HCT116 (cell line): ENCODE measurements around the gene NAGA. TPM values are rescaled to one million over a fixed set of nuclear protein-coding genes. Genes with fewer than 3 reads are reported as not detected.

ENCODE experiments used
- ATAC-seq: fragments of 200-7000 bp; cut with Tn5 transposase; 2 replicates; pipeline ENCODE4 v1.9.1; 2020; ENCODE audit warnings: mild to moderate bottlenecking, moderate library complexity
- BruUV-seq: library from RNA; stranded (reverse); fragments of 400-500 nt; replicated peaks from 2 replicates; lab custom pipeline; 2021; lab: Mats Ljungman, UMichigan
- CTCF ChIA-PET: fragments of 300-600 bp; sonication (Branson Sonifier 250); formaldehyde crosslinking; loops from one replicate; lab custom pipeline; 2021; ENCODE audit warnings: antibody characterized with exemption; lab: Charles Lee
- POLR2A ChIA-PET: fragments of 300-600, 350-600 bp; sonication (Branson Sonifier 250); formaldehyde crosslinking; loops from one replicate; lab custom pipeline; 2021; ENCODE audit warnings: antibody characterized with exemption; lab: Charles Lee
- RAD21 ChIA-PET, 2 experiments: fragments of 300-600 bp; sonication (Branson Sonifier 250); formaldehyde crosslinking; loops; one replicate each; lab custom pipeline; 2023; ENCODE audit warnings: low total read pairs in 2 of 2; ENCODE audit not compliant: uncharacterized antibody in 2 of 2, unreplicated experiment in 2 of 2, low non-redundant PET in 1 of 2; lab: Charles Lee
- DNase-seq: peaks from one replicate; pipeline ENCODE4 v3.0.0-alpha.2; 2010; ENCODE audit warnings: low read depth, low spot score
- H2AFZ ChIP-seq: fragments of 200-600 bp; shearing (Covaris generic), sonication (generic); 2 replicates; pipeline ENCODE4 v1.6.1; 2017; ENCODE audit warnings: low read depth, mixed run types, mixed read lengths, antibody characterized with exemption, low read length; ENCODE audit not compliant: poor library complexity, severe bottlenecking
- H3K27ac ChIP-seq: 2 replicates; pipeline ENCODE4 v1.5.1; 2012; ENCODE audit warnings: low read depth, low read length
- H3K27me3 ChIP-seq: fragments of 200-600 bp; sonication (generic); 2 replicates; pipeline ENCODE4 v1.6.1; 2016; ENCODE audit warnings: mixed run types, low read length, mixed read lengths; ENCODE audit not compliant: insufficient read depth
- H3K36me3 ChIP-seq, 2 experiments: fragments of 200-500 bp in 1 of 2; fragments of 200-600 bp in 1 of 2; sonication (Bioruptor generic) in 1 of 2; sonication (generic) in 1 of 2; 2 replicates each; pipeline versions ENCODE4 v1.5.1 to v1.6.1; 2014 to 2016; ENCODE audit warnings: low read length in 2 of 2, inconsistent platforms in 1 of 2, mixed read lengths in 1 of 2, mixed run types in 1 of 2; ENCODE audit not compliant: insufficient read depth in 2 of 2, control insufficient read depth in 1 of 2
- H3K4me1 ChIP-seq, 2 experiments: fragments of 200-600 bp in 1 of 2; sonication (generic) in 1 of 2; 2 replicates each; pipeline versions ENCODE4 v1.5.1 to v1.6.1; 2012 to 2017; ENCODE audit warnings: low read length in 2 of 2, inconsistent platforms in 1 of 2, mild to moderate bottlenecking in 1 of 2, mixed read lengths in 1 of 2, mixed run types in 1 of 2, moderate library complexity in 1 of 2; ENCODE audit not compliant: insufficient read depth in 2 of 2, control insufficient read depth in 1 of 2
- H3K4me2 ChIP-seq: fragments of 200-600 bp; sonication (generic); 2 replicates; pipeline ENCODE4 v1.6.1; 2017; ENCODE audit warnings: mixed run types, low read length, mixed read lengths
- H3K4me3 ChIP-seq, 2 experiments: fragments of 200-600 bp in 1 of 2; sonication (generic) in 1 of 2; replicated peaks in 1 of 2; 2 replicates each; pipeline ENCODE4 v1.5.1; 2011 to 2016; ENCODE audit warnings: low read length in 2 of 2, control low read depth in 1 of 2, low read depth in 1 of 2, mild to moderate bottlenecking in 1 of 2, mixed read lengths in 1 of 2, mixed run types in 1 of 2
- H3K79me2 ChIP-seq: fragments of 200-600 bp; sonication (generic); 2 replicates; pipeline ENCODE4 v1.6.1; 2017; ENCODE audit warnings: mild to moderate bottlenecking, mixed run types, low read length, moderate library complexity, mixed read lengths; ENCODE audit not compliant: insufficient read depth
- H3K9ac ChIP-seq: fragments of 200-600 bp; sonication (generic); 2 replicates; pipeline ENCODE4 v1.6.1; 2016; ENCODE audit warnings: low read length, mixed read lengths
- H3K9me2 ChIP-seq: fragments of 200-600 bp; sonication (generic), shearing (Covaris generic); 2 replicates; pipeline ENCODE4 v1.6.1; 2017; ENCODE audit warnings: mixed run types, mild to moderate bottlenecking, moderate library complexity; ENCODE audit not compliant: insufficient read depth
- H3K9me3 ChIP-seq, 2 experiments: fragments of 200-500 bp in 1 of 2; fragments of 200-600 bp in 1 of 2; sonication (Bioruptor generic) in 1 of 2; sonication (generic) in 1 of 2; 2 replicates each; pipeline ENCODE4 v1.6.1; 2014 to 2017; ENCODE audit warnings: low read length in 2 of 2, mixed read lengths in 2 of 2, inconsistent platforms in 1 of 2, low read depth in 1 of 2, mild to moderate bottlenecking in 1 of 2, mixed run types in 1 of 2, moderate library complexity in 1 of 2; ENCODE audit not compliant: control insufficient read depth in 1 of 2, insufficient read depth in 1 of 2
- H4K20me1 ChIP-seq: fragments of 200-600 bp; sonication (generic), shearing (Covaris generic); 2 replicates; pipeline ENCODE4 v1.6.1; 2017; ENCODE audit warnings: mixed run types, mild to moderate bottlenecking, moderate library complexity; ENCODE audit not compliant: insufficient read depth
- CBX3 ChIP-seq: IDR thresholded peaks from 2 replicates; pipeline ENCODE4 v1.6.1; 2012; ENCODE audit warnings: low read depth
- CTCF ChIP-seq, 3 experiments: fragments of 200-600 bp in 1 of 3; sonication (generic) in 1 of 3; IDR thresholded peaks in 2 of 3; conservative IDR thresholded peaks in 1 of 3; 2 replicates each; pipeline ENCODE4 v1.5.1; 2012 to 2017; ENCODE audit warnings: low read depth in 2 of 3, low read length in 2 of 3, antibody characterized with exemption in 1 of 3, borderline replicate concordance in 1 of 3, control low read depth in 1 of 3, mild to moderate bottlenecking in 1 of 3, mixed read lengths in 1 of 3, mixed run types in 1 of 3, moderate library complexity in 1 of 3; ENCODE audit not compliant: insufficient read depth in 1 of 3
- EGR1 ChIP-seq: IDR thresholded peaks from 2 replicates; pipeline ENCODE4 v1.6.1; 2012; ENCODE audit warnings: low read depth
- FOSL1 ChIP-seq: IDR thresholded peaks from 2 replicates; pipeline ENCODE4 v1.6.1; 2012; ENCODE audit warnings: low read depth
- JUND ChIP-seq: IDR thresholded peaks from 2 replicates; pipeline ENCODE4 v1.6.1; 2012
- POLR2AphosphoS5 ChIP-seq: IDR thresholded peaks from 2 replicates; pipeline ENCODE4 v1.6.1; 2011; ENCODE audit warnings: mild to moderate bottlenecking, low read depth, low read length, moderate library complexity
- RAD21 ChIP-seq: IDR thresholded peaks from 2 replicates; pipeline ENCODE4 v1.6.1; 2012; ENCODE audit warnings: low read depth, mild to moderate bottlenecking
- ZNF274 ChIP-seq: fragments of 200-500 bp; sonication (Bioruptor generic); IDR thresholded peaks from 2 replicates; pipeline ENCODE4 v1.6.1; 2014; ENCODE audit warnings: mild to moderate bottlenecking, low read depth, low read length, inconsistent platforms
- intact Hi-C: fragments of 100-400 bp; cut with micrococcal nuclease; formaldehyde crosslinking; loops from 2 replicates; pipeline ENCODE4 v1.10.0; 2022
- total RNA-seq: library from RNA; stranded (reverse); gene quantifications from one replicate; pipeline ENCODE4 v1.2.1, GENCODE V29; 2021; ENCODE audit not compliant: unreplicated experiment
- TF ChIP-seq, protein P1 (sequence below): IDR thresholded peaks from 2 replicates; pipeline ENCODE4 v1.6.1; 2012; ENCODE audit warnings: low read depth

The NAGA gene
- total RNA-seq, 1 experiment from 2014 or later = 21.2 TPM

DNA sequence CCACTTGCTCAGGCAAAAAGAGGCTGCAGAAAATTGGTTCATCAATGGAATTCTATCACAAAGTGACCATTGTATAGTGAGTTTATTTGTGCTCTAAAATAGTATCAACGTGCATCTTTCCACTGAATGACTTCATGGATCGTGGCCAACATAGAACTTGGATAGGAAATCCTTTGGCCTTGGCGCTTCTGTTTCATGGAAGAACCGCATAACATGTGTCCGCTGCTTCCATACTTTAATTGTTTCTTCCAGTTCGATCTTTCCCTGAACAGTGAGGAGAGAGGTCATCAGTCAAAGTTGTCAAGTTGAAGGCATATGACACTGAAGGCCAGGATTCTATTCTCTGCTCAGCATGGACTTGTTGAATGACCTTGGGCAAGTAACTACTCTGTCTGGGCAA is 15.4 kb upstream of the NAGA start (continued):
- no peak for TF ChIP-seq JUND
- TF ChIP-seq ZNF274 = no peak
- no peak for TF ChIP-seq FOSL1
- TF ChIP-seq POLR2AphosphoS5 = no peak
- TF ChIP-seq RAD21 = no peak

DNA sequence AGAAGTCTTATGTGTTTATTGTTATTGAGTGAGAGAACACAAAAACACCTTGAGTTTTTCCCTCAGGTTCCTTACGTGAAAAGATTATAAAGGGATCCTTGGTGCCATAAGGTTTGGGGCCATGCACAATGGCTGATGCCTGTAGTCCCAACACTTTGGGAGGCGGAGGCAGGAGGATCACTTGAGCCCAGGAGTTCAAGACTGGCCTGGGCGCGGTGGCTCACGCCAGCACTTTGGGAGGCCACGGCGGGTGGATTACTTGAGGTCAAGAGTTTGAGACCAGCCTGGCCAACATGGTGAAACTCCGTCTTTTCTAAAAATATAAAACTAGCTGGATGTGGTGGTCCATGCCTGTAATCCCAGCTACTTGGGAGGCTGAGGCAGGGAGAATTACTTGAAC is 14.3 kb upstream of the NAGA start:
- RAD21 ChIA-PET = no interaction called here
- CTCF ChIA-PET = no interaction called here
- intact Hi-C loops = no loop called here

GRCh38 chr22:42083119-42083518 is 12.5 kb upstream of the NAGA start:
- Histone ChIP-seq H3K9me3 (no peaks in the 10 kb centered on the region), H2AFZ (no peak overlapping the region), H3K27me3 (no peaks in the 10 kb centered on the region), H3K9ac (no peak overlapping the region), H3K79me2 (peaks cover 15% of the 10 kb centered on the region), H3K4me3 (no peak overlapping the region), H3K9me2 (no peaks in the 10 kb centered on the region), H3K36me3 (peaks cover 17 to 27% of the 10 kb centered on the region in 2 experiments; a peak in 3 of 4 replicates), H4K20me1 (no peaks in the 10 kb centered on the region), H3K27ac (no peak overlapping the region), H3K4me1 (peaks cover 12 to 19% of the 10 kb centered on the region in 2 experiments), H3K4me2 (no peak overlapping the region)
- ChIA-PET CTCF (no interaction called here), POLR2A (interaction anchor here (0.6 kb wide), 1 partner anchor 162 kb away, joined by 5 read pairs; no protein-coding TSS in a partner anchor), RAD21 (no interaction called here)
- ATAC-seq (no peak), DNase-seq (no peak)
- intact Hi-C loops = no loop called here
- no TSS peak for BruUV-seq
- TF ChIP-seq POLR2AphosphoS5 = no peak
- no peak for TF ChIP-seq CTCF (IDR thresholded peaks at IDR 0.05 in 2 of 3, conservative IDR thresholded peaks at IDR 0.05 in 1 of 3; ENCODE audit: borderline replicate concordance in 1 of 3, insufficient read depth in 1 of 3, low read depth in 2 of 3, low read length in 2 of 3)
- TF ChIP-seq EGR1 = no peak
- TF ChIP-seq, protein P1, sequence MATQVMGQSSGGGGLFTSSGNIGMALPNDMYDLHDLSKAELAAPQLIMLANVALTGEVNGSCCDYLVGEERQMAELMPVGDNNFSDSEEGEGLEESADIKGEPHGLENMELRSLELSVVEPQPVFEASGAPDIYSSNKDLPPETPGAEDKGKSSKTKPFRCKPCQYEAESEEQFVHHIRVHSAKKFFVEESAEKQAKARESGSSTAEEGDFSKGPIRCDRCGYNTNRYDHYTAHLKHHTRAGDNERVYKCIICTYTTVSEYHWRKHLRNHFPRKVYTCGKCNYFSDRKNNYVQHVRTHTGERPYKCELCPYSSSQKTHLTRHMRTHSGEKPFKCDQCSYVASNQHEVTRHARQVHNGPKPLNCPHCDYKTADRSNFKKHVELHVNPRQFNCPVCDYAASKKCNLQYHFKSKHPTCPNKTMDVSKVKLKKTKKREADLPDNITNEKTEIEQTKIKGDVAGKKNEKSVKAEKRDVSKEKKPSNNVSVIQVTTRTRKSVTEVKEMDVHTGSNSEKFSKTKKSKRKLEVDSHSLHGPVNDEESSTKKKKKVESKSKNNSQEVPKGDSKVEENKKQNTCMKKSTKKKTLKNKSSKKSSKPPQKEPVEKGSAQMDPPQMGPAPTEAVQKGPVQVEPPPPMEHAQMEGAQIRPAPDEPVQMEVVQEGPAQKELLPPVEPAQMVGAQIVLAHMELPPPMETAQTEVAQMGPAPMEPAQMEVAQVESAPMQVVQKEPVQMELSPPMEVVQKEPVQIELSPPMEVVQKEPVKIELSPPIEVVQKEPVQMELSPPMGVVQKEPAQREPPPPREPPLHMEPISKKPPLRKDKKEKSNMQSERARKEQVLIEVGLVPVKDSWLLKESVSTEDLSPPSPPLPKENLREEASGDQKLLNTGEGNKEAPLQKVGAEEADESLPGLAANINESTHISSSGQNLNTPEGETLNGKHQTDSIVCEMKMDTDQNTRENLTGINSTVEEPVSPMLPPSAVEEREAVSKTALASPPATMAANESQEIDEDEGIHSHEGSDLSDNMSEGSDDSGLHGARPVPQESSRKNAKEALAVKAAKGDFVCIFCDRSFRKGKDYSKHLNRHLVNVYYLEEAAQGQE = no peak
- no peak for TF ChIP-seq JUND
- TF ChIP-seq RAD21 = no peak
- TF ChIP-seq CBX3 = no peak
- TF ChIP-seq FOSL1 = no peak

More for the DNA sequence above, 14.3 kb upstream of the NAGA start:
- no peak for ATAC-seq
- no TSS peak for BruUV-seq
- POLR2A ChIA-PET = no interaction called here
- no peaks in the 10 kb centered on the region for H3K27me3 ChIP-seq
- H3K79me2 ChIP-seq = peaks cover 31% of the 10 kb centered on the region
- no peak overlapping the region for H3K4me3 ChIP-seq
- no peaks in the 10 kb centered on the region; the same call in 1 of the 2 replicates for H4K20me1 ChIP-seq
- no peak overlapping the region for H3K27ac ChIP-seq
- no peaks in the 10 kb centered on the region for H3K9me2 ChIP-seq
- no peak for TF ChIP-seq ZNF274
- TF ChIP-seq JUND = no peak
- TF ChIP-seq, all 23 proteins: peak for 0
- Histone ChIP-seq H3K4me1 (peaks cover 7 to 19% of the 10 kb centered on the region in 2 experiments), H3K9ac (no peak overlapping the region), H3K4me2 (no peak overlapping the region), H3K36me3 (peaks cover 17 to 36% of the 10 kb centered on the region in 2 experiments; a peak in 3 of 4 replicates), H2AFZ (no peak overlapping the region), H3K9me3 (peaks cover 0 to 10% of the 10 kb centered on the region in 2 experiments; a peak in 1 of 4 replicates)
- no peak for DNase-seq
